PC-3 (cell line): ENCODE data around the gene ALG2. TPM values are rescaled to one million over a fixed set of nuclear protein-coding genes. Genes with fewer than 3 reads are reported as not detected.

Experiments
- ATAC-seq: fragments of 200-7000 bp; cut with Tn5 transposase; 2 replicates; pipeline ENCODE4 v1.9.1; 2020; ENCODE audit warnings: mild to moderate bottlenecking, moderate library complexity
- BruUV-seq: library from RNA; stranded (reverse); fragments of 400-500 nt; replicated peaks from 2 replicates; lab custom pipeline; 2021; lab: Mats Ljungman, UMichigan
- CTCF ChIA-PET: fragments of 300-600 bp; sonication (Branson Sonifier 250); formaldehyde crosslinking; loops from one replicate; lab custom pipeline; 2022; ENCODE audit warnings: antibody characterized with exemption; lab: Charles Lee
- POLR2A ChIA-PET: fragments of 300-600 bp; sonication (Branson Sonifier 250); formaldehyde crosslinking; loops from one replicate; lab custom pipeline; 2022; ENCODE audit warnings: antibody characterized with exemption; ENCODE audit not compliant: unreplicated experiment; lab: Charles Lee
- DNase-seq: peaks from one replicate; pipeline ENCODE4 v3.0.0-alpha.2; 2015
- H2AFZ ChIP-seq: fragments of 300-600 bp; sonication (generic); 2 replicates; pipeline ENCODE4 v1.6.0; 2016; ENCODE audit warnings: antibody characterized with exemption, low read length
- H3F3A ChIP-seq: fragments of 300-600 bp; sonication (generic); one replicate; pipeline ENCODE4 v1.6.0; 2017; ENCODE audit warnings: antibody characterized with exemption, low read length, control low read depth, mild to moderate bottlenecking; ENCODE audit not compliant: unreplicated experiment
- H3K27ac ChIP-seq: fragments of 300-600 bp; sonication (generic); 2 replicates; pipeline ENCODE4 v1.5.1; 2016; ENCODE audit warnings: mild to moderate bottlenecking, low read length
- H3K27me3 ChIP-seq: fragments of 300-600 bp; sonication (generic); 2 replicates; pipeline ENCODE4 v1.6.1; 2016; ENCODE audit warnings: low read length, mixed read lengths
- H3K36me3 ChIP-seq: fragments of 300-600 bp; sonication (generic); 2 replicates; pipeline ENCODE4 v1.6.1; 2016; ENCODE audit warnings: low read depth, mixed run types, low read length, mixed read lengths
- H3K4me1 ChIP-seq: fragments of 300-600 bp; sonication (generic); 2 replicates; pipeline ENCODE4 v1.5.1; 2016; ENCODE audit warnings: low read length; ENCODE audit not compliant: insufficient read depth
- H3K4me2 ChIP-seq: fragments of 300-600 bp; sonication (generic); 2 replicates; pipeline ENCODE4 v1.6.0; 2016; ENCODE audit warnings: low read length
- H3K4me3 ChIP-seq: fragments of 300-600 bp; sonication (generic); 2 replicates; pipeline ENCODE4 v1.5.1; 2016; ENCODE audit warnings: mild to moderate bottlenecking, low read length, mixed read lengths
- H3K79me2 ChIP-seq: fragments of 300-600 bp; sonication (generic); 2 replicates; pipeline ENCODE4 v1.6.1; 2017; ENCODE audit warnings: low read length, mixed read lengths
- H3K9ac ChIP-seq: fragments of 300-600 bp; sonication (generic); 2 replicates; pipeline ENCODE4 v1.6.0; 2016; ENCODE audit warnings: mild to moderate bottlenecking, low read length
- H3K9me2 ChIP-seq: fragments of 300-600 bp; sonication (generic); replicated peaks from 2 replicates; pipeline ENCODE4 v1.6.1; 2016; ENCODE audit warnings: mixed run types, low read length, mixed read lengths
- H3K9me3 ChIP-seq: fragments of 300-600 bp; sonication (generic); 2 replicates; pipeline ENCODE4 v1.6.1; 2016; ENCODE audit warnings: low read length, mixed read lengths
- H4K20me1 ChIP-seq: fragments of 300-600 bp; sonication (generic); 2 replicates; pipeline ENCODE4 v1.6.1; 2016; ENCODE audit warnings: low read length, mixed read lengths
- EZH2 ChIP-seq: fragments of 300-600 bp; sonication (generic); IDR thresholded peaks from one replicate; pipeline ENCODE4 v1.6.1; 2017; ENCODE audit warnings: antibody characterized with exemption, mild to moderate bottlenecking, low read length; ENCODE audit not compliant: unreplicated experiment
- EZH2phosphoT487 ChIP-seq: fragments of 300-600 bp; sonication (generic); IDR thresholded peaks from 2 replicates; pipeline ENCODE4 v1.6.1; 2018; ENCODE audit warnings: mild to moderate bottlenecking, antibody characterized with exemption, low read length, borderline replicate concordance
- intact Hi-C: fragments of 100-400 bp; cut with micrococcal nuclease; formaldehyde crosslinking; loops from 2 replicates; pipeline ENCODE4 v1.9.0; 2023
- total RNA-seq: library from RNA; depleted of rRNA; stranded (reverse); fragments of >200 nt; gene quantifications from 2 replicates; pipeline ENCODE4 v1.2.3, GENCODE V29; 2014
- TF ChIP-seq, protein P1 (sequence below): fragments of 300-600 bp; sonication (generic); conservative IDR thresholded peaks from 2 replicates; pipeline ENCODE4 v1.5.1; 2017; ENCODE audit warnings: antibody characterized with exemption, low read depth, mild to moderate bottlenecking, low read length

Gene ALG2
- total RNA-seq, 1 experiment from 2014 or later: 33.2 TPM

DNA sequence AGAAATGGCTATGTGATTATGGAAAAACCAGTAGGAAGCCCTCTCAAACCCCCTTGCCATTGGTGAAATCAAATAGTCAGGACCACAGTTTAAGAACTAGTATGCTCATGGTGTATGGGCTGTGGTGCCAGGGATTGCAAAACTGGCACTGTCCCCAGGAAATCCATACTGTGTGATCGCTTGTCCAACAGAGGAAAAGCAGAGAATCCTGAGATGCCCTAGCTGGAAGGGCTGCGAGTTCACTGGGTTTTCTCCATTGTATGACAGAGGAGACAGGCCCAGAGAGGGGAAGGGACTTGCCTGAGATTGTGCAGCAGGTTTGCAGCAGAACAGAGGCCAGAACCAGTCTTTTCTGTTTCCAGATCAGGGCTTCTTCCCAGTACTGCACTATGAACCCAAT lies 12.9 kb upstream of the ALG2 start:
- Histone ChIP-seq H3K9ac (no peak overlapping the region), H3K27me3 (no peaks in the 10 kb centered on the region), H3K9me3 (no peaks in the 10 kb centered on the region), H3K4me1 (no peaks in the 10 kb centered on the region), H2AFZ (no peak overlapping the region), H3K36me3 (peaks cover 21% of the 10 kb centered on the region), H3K27ac (no peak overlapping the region), H3F3A (no peaks in the 10 kb centered on the region), H3K9me2 (no peaks in the 10 kb centered on the region), H3K79me2 (no peaks in the 10 kb centered on the region), H3K4me2 (no peak overlapping the region), H4K20me1 (no peaks in the 10 kb centered on the region), H3K4me3 (no peak overlapping the region)
- CTCF ChIA-PET: no interaction called here
- BruUV-seq: no TSS peak
- TF ChIP-seq, protein P1, sequence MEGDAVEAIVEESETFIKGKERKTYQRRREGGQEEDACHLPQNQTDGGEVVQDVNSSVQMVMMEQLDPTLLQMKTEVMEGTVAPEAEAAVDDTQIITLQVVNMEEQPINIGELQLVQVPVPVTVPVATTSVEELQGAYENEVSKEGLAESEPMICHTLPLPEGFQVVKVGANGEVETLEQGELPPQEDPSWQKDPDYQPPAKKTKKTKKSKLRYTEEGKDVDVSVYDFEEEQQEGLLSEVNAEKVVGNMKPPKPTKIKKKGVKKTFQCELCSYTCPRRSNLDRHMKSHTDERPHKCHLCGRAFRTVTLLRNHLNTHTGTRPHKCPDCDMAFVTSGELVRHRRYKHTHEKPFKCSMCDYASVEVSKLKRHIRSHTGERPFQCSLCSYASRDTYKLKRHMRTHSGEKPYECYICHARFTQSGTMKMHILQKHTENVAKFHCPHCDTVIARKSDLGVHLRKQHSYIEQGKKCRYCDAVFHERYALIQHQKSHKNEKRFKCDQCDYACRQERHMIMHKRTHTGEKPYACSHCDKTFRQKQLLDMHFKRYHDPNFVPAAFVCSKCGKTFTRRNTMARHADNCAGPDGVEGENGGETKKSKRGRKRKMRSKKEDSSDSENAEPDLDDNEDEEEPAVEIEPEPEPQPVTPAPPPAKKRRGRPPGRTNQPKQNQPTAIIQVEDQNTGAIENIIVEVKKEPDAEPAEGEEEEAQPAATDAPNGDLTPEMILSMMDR: no peak
- TF ChIP-seq EZH2 (no peak), EZH2phosphoT487 (no peak)
- DNase-seq: no peak
- intact Hi-C loops: no loop called here
- no peak for ATAC-seq
- POLR2A ChIA-PET: no interaction called here

DNA sequence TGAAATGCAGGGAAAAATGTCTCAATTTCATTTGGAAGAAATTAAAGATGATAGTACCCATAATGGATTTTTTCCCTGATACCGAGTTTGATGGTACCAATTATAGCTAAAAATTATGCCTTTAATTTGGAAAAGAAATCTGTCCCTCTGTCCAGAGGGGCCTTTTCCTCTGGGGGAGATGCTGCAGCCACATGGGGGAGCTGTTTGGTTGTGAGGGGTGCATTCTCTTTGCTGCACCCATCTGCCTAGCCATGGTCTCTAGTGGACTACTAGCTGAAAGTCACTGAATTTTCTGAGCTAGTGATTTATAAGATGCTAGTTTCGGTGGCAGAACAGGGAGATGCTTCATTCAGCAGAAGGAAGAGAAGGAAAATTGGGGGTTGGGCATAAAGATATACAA lies 10.0 kb upstream of the ALG2 start:
- intact Hi-C loops: no loop called here
- no peak overlapping the region for H3K4me2 ChIP-seq
- no peaks in the 10 kb centered on the region for H3K79me2 ChIP-seq
- DNase-seq: peak; percentile 6
- ChIA-PET POLR2A (no interaction called here), CTCF (interaction anchor here (0.6 kb wide), 1 partner anchor 242 kb away, joined by 3 read pairs; no protein-coding TSS in a partner anchor)
- BruUV-seq: no TSS peak
- no peaks in the 10 kb centered on the region for H3F3A ChIP-seq
- TF ChIP-seq EZH2: no peak
- TF ChIP-seq, protein P1: peak; percentile 57; the same call in 1 of the 2 replicates
- no peaks in the 10 kb centered on the region for H3K9me2 ChIP-seq
- H3K4me3 ChIP-seq: no peak overlapping the region
- no peaks in the 10 kb centered on the region for H3K27me3 ChIP-seq
- no peaks in the 10 kb centered on the region for H4K20me1 ChIP-seq
- no peak overlapping the region for H3K9ac ChIP-seq
- no peak for ATAC-seq
- H2AFZ ChIP-seq: no peak overlapping the region
- H3K36me3 ChIP-seq: peaks cover 34% of the 10 kb centered on the region
- H3K27ac ChIP-seq: no peak overlapping the region
- no peaks in the 10 kb centered on the region for H3K4me1 ChIP-seq
- no peaks in the 10 kb centered on the region for H3K9me3 ChIP-seq

DNA sequence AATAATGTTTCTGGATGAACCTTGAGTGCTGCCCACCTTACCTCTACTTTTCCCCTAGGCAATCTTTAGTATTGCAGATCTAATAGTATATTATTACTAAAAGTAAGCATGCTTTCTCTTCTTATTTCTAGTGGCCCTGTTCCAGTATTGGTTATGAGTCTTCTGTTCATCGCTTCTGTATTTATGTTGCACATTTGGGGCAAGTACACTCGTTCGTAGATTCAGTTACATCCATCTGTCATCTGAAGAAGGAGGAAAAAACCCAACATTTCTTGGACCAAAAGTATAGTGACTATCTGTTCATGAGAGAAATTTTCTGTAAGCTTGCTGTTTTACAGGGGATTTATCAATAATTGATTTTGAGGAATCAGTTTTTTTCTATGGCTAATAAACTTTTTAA lies 8.5 kb upstream of the ALG2 start:
- Histone ChIP-seq H3K36me3 (peaks cover 36% of the 10 kb centered on the region), H3K4me1 (no peaks in the 10 kb centered on the region), H3F3A (no peaks in the 10 kb centered on the region), H3K27ac (no peak overlapping the region), H3K9me2 (no peaks in the 10 kb centered on the region), H3K27me3 (no peaks in the 10 kb centered on the region), H3K4me2 (no peak overlapping the region), H3K9me3 (no peaks in the 10 kb centered on the region), H3K4me3 (no peak overlapping the region), H4K20me1 (no peaks in the 10 kb centered on the region), H3K79me2 (peaks cover 10% of the 10 kb centered on the region), H3K9ac (no peak overlapping the region), H2AFZ (no peak overlapping the region)
- intact Hi-C loops: no loop called here
- TF ChIP-seq EZH2phosphoT487: no peak
- TF ChIP-seq EZH2: no peak
- TF ChIP-seq, protein P1: no peak
- DNase-seq (no peak), ATAC-seq (no peak)
- ChIA-PET CTCF (no interaction called here), POLR2A (no interaction called here)
- no TSS peak for BruUV-seq
